GM19397 (cell line): ENCODE data around the gene OR8K3.

Experiments used
- ATAC-seq: cut with Tn5 transposase; IDR thresholded peaks from one replicate; pipeline ENCODE4 v1.9.1; 2021; ENCODE audit warnings: mild to moderate bottlenecking, moderate library complexity; ENCODE audit not compliant: unreplicated experiment

OR8K3 gene

GRCh38 chr11:56314844-56315243, at the start of gene OR8K3:
Gene OR8K3, plus strand, starts transcription at chr11:56315144. Its CDS starts 3,163 bp downstream, at chr11:56318307.
- ATAC-seq = no peak

GRCh38 chr11:56271092-56271491, 43.9 kb upstream of the OR8K3 start:
- ATAC-seq = no peak

- ATAC-seq = no peak
Observed at GRCh38 chr11:56273854-56274253, 41.1 kb upstream of the OR8K3 start, which contains the start of gene OR5T1. Gene OR5T1, plus strand, starts transcription at chr11:56274154. Its CDS starts 1,485 bp downstream, at chr11:56275639.

DNA sequence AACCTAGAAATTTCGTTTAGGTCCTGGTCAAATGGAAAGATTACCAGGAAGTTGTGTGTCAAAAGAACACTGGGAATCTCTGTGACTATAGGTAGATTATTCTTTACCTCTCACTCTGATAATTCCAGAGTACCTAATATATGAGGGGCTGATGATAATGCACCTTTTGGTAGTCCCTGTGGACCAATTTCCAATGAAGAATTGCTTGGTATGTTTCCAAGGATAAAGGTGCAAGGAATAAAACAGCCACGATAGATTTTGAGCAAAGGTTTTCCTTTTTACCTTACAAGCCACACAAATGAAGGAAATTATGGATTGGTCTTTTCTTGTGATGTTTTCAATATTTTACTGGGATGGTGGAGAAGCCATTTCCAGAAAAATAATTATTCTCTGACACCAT, 22.8 kb upstream of the OR8K3 start, which contains the start of gene OR8H1:
Gene OR8H1, minus strand, starts transcription at position 101 of the 400 bp plus-strand sequence. CDS start 1,192 bp downstream, outside the sequence.
- no peak for ATAC-seq

DNA sequence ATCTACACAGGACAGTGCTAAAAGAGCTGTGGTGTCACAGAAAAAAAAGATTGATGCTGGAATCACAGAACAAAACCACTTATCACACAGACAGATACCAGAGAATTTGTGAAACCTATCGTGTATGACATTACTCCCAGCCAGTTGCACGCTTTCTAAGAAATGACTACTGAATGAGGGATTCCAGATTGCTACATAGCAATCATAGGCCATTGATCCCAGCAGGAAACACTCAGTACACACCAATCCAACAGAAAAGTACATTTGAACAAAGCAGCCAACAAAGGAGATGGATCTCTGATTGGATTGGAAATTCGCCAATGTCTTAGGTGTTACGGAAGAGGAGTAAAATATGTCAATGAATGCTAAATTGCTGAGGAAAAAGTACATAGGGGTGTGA, 18.0 kb upstream of the OR8K3 start:
- no peak for ATAC-seq

- no peak for ATAC-seq
Observed at GRCh38 chr11:56307836-56308235, 7.1 kb upstream of the OR8K3 start.

DNA sequence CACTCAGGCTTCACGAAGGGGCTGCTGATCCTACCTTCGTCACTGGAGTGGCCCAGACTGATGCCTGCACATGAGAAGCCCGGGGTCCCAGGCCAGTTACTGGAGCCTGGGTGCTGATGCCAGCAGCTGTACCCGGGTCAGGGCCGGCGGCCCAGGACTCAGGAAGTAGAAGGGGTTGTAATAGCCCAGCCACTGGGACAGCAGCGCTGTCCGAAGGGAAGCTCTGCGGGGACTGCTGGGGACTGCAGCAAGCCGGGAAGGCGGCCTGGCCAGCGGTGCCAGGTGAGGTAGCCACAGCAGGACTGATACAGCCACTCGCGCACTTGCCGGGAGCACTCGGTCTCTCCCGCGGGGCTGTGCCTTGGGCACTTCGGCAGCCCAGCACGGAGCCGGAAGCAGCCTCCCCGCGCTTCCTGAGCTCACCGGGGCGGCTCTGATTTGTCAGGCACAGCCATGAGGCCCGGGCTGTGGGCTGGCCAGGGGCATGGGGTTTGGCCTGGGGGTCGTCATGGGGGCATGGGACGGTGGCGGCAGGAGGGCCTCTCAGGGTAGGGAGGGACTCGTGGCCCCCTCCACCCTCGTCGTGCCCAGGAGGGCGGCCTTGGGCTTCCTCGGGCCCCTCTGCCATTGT, 17.0 kb downstream of the OR8K3 start:
- ATAC-seq = no peak

GRCh38 chr11:56333156-56333555, 18.2 kb downstream of the OR8K3 start:
- no peak for ATAC-seq

GRCh38 chr11:56340289-56340688, 25.3 kb downstream of the OR8K3 start:
- ATAC-seq = no peak

- ATAC-seq = no peak
Observed at GRCh38 chr11:56345739-56346138, 30.8 kb downstream of the OR8K3 start, which contains the start of gene OR8K1. Gene OR8K1, plus strand, starts transcription at chr11:56346039. Its CDS starts 0 bp downstream, at chr11:56346039.

DNA sequence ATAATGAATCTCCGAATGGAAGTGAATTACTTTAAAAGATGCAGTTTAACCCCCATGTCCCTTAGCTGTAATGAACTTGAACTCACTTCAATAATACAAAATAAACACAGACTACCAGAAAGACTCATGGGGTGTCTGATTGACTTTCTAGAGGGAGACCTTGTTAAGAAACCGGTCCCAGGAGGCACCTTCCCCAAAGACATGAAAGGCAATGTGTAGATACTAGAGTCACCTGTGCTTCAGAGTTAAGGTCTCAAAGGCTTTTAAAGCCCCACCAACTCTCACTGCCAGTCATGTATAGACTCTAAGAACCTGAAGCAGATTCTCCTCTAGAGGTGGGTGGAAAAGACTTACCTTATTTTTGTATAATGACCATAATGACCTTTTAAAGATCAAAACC, 39.0 kb downstream of the OR8K3 start, which contains the start of gene OR8J1:
Gene OR8J1, plus strand, starts transcription at position 301 of the 400 bp plus-strand sequence. CDS start 5,956 bp downstream, outside the sequence.
- ATAC-seq = no peak
